Superior temporal gyrus (tissue), 1 donor: Measurements from ENCODE around the gene F3.
"Not testable (repeated sequence)": the region's sequence is repeated elsewhere in the genome, so short reads cannot be mapped to it uniquely, and the experiment has no call there.

ENCODE experiments used
- DNase-seq: peaks from one replicate; pipeline ENCODE4 v3.0.0-alpha.2; 2016; ENCODE audit errors: extremely low spot score

F3 gene

DNA sequence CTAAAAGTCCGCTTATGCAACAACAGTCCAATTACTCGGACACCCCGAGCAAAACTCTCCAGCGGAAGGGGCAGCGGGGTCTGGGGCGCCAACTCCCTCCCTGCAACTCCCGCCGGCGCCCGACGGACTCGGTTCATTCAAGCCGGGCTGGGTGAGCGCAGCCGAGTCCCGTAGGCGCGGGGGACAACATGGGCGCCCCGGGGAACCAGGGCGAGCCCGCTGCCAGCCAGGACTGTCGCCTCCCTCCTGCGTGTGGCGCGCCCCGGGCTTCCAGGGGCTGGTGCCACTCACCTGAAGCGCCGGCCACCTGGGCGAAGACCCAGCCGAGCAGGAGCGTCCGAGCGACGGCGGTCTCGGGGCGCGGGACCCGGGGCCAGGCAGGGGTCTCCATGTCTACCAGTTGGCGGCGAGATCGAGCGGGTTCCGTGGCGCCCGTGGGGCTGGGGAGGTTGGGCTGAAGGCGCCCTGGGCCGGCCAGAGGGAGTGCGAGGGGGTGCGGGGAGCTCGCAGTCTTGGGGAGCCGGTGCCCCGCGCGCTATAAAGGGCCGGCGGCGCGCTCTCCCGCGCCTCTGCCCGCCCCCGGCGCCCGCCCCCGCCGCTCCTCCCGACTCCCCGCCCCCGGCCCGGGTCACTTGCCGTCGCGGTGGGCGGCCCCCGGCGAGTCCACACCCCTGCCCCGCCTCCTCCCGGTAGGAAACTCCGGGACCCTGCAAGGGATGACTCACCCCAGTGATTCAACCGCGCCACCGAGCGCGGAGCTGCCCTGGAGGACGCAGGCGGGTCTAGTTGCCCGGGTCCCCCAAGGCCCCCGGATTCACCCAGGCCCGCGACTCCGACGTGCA is at the start of gene F3:
Gene F3, minus strand, starts transcription at position 514 of the 842 bp plus-strand sequence. Its CDS starts 123 bp downstream, at position 391.
- DNase-seq, result no peak

- no peak for DNase-seq
Measured at GRCh38 chr1:94590203-94591137, 48.9 kb upstream of the F3 start.

- no peak for DNase-seq
Measured at GRCh38 chr1:94589728-94590127, 48.2 kb upstream of the F3 start.

GRCh38 chr1:94582565-94582964 is 41.0 kb upstream of the F3 start:
- DNase-seq, result no peak

DNA sequence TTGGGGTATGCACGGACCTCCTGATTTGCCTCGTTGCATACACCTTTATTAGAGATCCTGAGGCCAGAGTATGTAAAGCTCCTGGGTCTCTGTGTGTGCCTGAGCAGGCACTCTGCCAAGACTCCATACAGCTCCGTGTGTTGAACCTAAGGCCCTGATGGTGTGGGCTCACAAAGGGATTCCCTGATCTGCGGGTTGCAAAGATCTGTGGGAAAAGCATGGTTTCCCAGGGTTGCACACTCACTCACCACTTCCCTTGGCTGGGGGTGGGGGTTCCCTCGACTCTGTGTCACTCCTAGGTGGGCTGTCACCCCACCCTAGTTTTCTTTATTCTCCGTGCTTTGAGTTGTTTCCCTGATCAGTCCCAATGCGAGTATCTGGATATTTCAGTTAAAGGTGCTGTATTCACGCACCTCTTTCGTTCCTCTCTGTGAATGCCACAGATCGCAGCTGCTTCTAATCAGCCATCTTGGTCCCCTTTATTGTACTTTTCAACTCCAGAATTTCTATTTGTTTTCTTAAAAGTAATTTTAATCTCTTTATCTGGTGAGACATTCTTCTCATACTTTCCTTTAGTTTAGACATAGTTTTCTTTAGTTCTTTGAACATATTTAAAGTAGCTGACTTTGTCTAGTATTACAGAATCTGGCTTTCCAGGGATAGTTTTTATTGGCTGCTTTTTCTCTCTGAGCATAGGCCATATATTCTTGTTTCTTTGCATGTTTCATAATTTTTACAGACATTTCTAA is 39.0 kb upstream of the F3 start:
- DNase-seq, result no peak

- DNase-seq, result no peak
Measured at GRCh38 chr1:94579876-94580294, 38.3 kb upstream of the F3 start.

GRCh38 chr1:94578856-94579255 is 37.3 kb upstream of the F3 start:
- no peak for DNase-seq

- not testable (repeated sequence) for DNase-seq
Measured at GRCh38 chr1:94573917-94574316, 32.4 kb upstream of the F3 start.

- no peak for DNase-seq
Measured at GRCh38 chr1:94572780-94573179, 31.2 kb upstream of the F3 start.

- DNase-seq, result not testable (repeated sequence)
Measured at GRCh38 chr1:94570965-94571364, 29.4 kb upstream of the F3 start.

GRCh38 chr1:94568806-94569205 is 27.2 kb upstream of the F3 start:
- DNase-seq, result not testable (repeated sequence)

GRCh38 chr1:94567975-94568607 is 26.5 kb upstream of the F3 start:
- not testable (repeated sequence) for DNase-seq

DNA sequence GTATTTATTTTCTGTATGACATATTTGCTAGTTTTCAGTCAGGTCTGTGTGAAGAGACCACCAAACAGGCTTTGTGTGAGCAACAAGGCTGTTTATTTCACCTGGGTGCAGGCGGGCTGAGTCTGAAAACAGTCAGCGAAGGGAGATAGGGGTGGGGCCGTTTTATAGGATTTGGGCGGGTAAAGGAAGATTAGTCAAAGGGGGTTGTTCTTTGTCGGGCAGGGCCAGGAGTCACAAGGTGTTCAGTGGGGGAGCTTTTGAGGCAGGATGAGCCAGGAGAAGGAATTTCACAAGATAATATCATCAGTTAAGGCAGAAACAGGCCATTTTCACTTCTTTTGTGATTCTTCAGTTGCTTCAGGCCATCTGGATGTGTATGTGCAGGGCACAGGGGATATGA is 24.9 kb upstream of the F3 start:
- not testable (repeated sequence) for DNase-seq

DNA sequence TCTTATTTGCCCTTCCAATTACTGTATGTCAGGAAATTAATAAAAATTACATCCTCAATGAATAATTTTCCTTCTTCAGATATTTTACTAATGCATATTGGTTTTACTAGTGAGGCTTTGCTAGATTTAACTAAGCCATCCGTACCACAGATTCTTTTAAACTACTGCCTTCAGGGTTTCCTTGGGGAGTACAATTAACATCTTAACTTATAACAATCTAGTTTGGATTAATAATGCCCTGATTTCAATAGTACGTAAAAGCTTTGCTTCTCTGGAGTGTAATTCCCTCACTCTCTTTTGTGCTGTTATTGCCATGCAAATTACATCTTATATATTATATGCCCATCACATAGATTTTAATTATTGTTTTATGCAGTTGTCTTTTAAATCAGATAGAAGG is 24.3 kb upstream of the F3 start:
- DNase-seq, result no peak

GRCh38 chr1:94562519-94563260 is 21.1 kb upstream of the F3 start:
- no peak for DNase-seq

GRCh38 chr1:94560333-94560732 is 18.8 kb upstream of the F3 start:
- DNase-seq, result no peak

DNA sequence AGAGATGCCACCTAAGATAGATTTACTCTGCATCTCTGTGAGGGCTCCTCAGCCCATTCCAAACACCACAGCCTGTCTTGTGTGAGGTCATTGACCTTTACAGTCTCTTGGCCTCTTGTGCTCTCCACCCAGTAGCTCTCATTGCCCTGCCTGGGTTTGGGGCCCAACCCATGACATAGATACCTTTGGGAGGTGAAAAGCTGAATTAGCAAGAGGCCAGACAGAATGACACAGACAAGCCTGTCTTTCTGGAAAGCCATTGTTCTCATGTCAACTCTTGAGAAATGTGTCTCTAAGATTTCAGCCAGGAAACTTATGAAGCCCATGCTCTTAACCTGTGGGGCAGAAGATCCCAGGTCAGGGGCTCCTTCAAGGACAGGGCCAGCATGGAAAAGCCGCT is 18.4 kb upstream of the F3 start:
- DNase-seq, result no peak

DNA sequence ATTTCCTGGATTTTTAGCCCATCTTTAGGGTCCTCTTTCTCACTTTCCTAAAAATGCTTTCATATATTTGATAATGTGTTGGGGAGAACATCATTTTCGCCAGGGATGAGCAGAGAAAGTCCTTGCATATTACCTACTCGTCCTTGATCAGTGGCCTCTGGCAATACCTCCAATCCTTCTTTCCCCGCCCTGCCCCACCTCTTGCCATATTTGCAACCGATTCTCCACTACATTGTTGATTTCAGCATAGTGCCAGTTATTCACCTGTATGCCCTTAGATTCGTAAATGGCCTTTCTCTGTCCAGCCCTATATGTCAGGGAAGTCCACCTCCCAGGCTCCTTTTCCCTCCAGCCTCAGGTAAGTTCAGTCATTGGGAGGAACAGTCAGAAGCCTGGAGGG is 13.5 kb upstream of the F3 start:
- DNase-seq, result no peak

- no peak for DNase-seq
Measured at GRCh38 chr1:94554580-94554979, 13.0 kb upstream of the F3 start.

DNA sequence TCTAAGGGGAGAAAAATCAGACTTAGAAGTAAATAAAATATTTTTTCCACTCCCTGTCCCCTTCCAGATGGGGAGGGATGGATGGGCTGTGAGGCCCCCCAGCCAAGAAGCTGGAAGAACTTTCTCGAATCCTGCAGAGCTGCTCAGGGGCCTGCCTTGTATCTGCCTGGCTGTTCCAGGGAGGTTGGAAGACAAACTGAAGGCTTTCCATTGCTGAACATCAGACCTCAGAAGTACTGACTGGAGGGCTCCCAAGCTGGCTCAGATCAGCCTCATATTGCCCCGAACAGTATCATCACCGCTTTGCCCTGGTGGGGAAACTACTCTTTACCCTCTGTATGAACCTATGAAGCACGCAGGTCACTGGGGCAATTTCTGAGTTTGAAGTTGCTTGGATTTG is 12.4 kb upstream of the F3 start:
- DNase-seq, result no peak

- no peak for DNase-seq
Measured at GRCh38 chr1:94553323-94553730, 11.8 kb upstream of the F3 start.
